Type B pancreatic cell (in vitro differentiated cells): ENCODE measurements around the gene MDH1. TPM values are rescaled to one million over a fixed set of nuclear protein-coding genes. Genes with fewer than 3 reads are reported as not detected.
"Not testable (repeated sequence)": the region's sequence is repeated elsewhere in the genome, so short reads cannot be mapped to it uniquely, and the experiment has no call there.

Experiments
- DNase-seq: peaks from one replicate; pipeline ENCODE4 v3.0.0; 2021; ENCODE audit warnings: mixed read lengths; ENCODE audit not compliant: unreplicated experiment; ENCODE audit errors: extremely low spot score
- H3K27ac Mint-ChIP-seq: 2 replicates; pipeline ENCODE4 v1.8.0; 2021; ENCODE audit warnings: mild to moderate bottlenecking, mixed read lengths
- H3K27me3 Mint-ChIP-seq: 2 replicates; pipeline ENCODE4 v1.8.0; 2021; ENCODE audit warnings: mixed read lengths
- H3K36me3 Mint-ChIP-seq: 2 replicates; pipeline ENCODE4 v1.8.0; 2021; ENCODE audit warnings: mixed read lengths
- H3K4me1 Mint-ChIP-seq: one replicate; pipeline ENCODE4 v1.8.0; 2021; ENCODE audit warnings: mixed read lengths; ENCODE audit not compliant: unreplicated experiment
- H3K4me3 Mint-ChIP-seq: 2 replicates; pipeline ENCODE4 v1.8.0; 2021; ENCODE audit warnings: mild to moderate bottlenecking, mixed read lengths
- H3K9me3 Mint-ChIP-seq: 2 replicates; pipeline ENCODE4 v1.8.0; 2021; ENCODE audit warnings: mixed read lengths
- total RNA-seq: library from RNA; stranded (reverse); gene quantifications from 2 replicates; pipeline ENCODE4 v1.2.1, GENCODE V29; 2021; ENCODE audit warnings: low replicate concordance
- TF ChIP-seq, protein P1 (sequence below): fragments of 200-600 bp; sonication (generic); conservative IDR thresholded peaks from 2 replicates; pipeline ENCODE4 v1.5.0; 2021; ENCODE audit warnings: antibody characterized with exemption, mild to moderate bottlenecking

The MDH1 gene
- total RNA-seq, 1 donor from 2014 or later, result 177 TPM

DNA sequence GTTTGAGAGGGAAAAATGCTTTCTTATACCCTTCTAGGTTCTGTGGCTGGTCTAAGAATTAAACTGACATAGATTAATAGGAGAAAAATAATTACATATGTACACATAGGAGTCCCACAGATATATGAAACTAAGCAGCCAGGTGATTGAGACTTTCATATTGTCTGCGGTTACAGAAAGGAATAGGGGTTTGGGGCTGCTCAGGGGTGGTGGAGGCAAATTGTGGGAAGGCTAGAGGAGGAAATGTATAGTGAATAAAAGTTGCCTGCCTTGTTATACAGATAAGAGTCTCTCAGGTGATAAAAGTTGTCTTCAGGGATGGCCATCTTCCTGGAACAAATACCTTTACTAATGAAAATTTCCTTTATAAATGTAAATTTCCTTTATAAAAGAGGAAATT is 28.6 kb downstream of the MDH1 start:
- peaks cover 5% of the 10 kb centered on the region for H3K9me3 Mint-ChIP-seq
- DNase-seq, result no peak
- TF ChIP-seq, protein P1, sequence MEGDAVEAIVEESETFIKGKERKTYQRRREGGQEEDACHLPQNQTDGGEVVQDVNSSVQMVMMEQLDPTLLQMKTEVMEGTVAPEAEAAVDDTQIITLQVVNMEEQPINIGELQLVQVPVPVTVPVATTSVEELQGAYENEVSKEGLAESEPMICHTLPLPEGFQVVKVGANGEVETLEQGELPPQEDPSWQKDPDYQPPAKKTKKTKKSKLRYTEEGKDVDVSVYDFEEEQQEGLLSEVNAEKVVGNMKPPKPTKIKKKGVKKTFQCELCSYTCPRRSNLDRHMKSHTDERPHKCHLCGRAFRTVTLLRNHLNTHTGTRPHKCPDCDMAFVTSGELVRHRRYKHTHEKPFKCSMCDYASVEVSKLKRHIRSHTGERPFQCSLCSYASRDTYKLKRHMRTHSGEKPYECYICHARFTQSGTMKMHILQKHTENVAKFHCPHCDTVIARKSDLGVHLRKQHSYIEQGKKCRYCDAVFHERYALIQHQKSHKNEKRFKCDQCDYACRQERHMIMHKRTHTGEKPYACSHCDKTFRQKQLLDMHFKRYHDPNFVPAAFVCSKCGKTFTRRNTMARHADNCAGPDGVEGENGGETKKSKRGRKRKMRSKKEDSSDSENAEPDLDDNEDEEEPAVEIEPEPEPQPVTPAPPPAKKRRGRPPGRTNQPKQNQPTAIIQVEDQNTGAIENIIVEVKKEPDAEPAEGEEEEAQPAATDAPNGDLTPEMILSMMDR, result no peak
- no peak overlapping the region for H3K27ac Mint-ChIP-seq
- H3K36me3 Mint-ChIP-seq, result peaks cover 4% of the 10 kb centered on the region
- H3K4me1 Mint-ChIP-seq, result peaks cover 14% of the 10 kb centered on the region
- no peak overlapping the region for H3K4me3 Mint-ChIP-seq
- H3K27me3 Mint-ChIP-seq, result no peaks in the 10 kb centered on the region

DNA sequence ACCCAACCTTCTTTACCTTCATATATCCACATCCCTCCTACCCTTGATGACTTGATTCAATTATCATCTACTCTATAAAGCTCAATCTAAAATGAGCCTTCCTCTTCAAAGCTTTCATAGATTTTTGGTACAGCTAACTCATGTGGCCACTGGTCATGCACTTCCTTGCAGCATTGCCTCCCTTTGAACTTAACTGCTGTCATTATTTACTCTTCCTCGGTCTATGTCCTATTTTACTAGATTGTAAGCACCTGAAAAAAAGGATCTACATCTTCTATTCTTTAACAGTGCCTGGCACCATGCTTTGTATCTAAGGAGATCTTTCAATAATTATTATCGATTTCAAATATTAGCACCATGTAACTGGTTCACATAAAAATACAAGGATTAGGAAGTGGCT is 30.6 kb downstream of the MDH1 start:
- H3K27me3 Mint-ChIP-seq, result no peaks in the 10 kb centered on the region
- no peak overlapping the region for H3K27ac Mint-ChIP-seq
- H3K9me3 Mint-ChIP-seq, result peaks cover 5% of the 10 kb centered on the region
- H3K4me1 Mint-ChIP-seq, result peaks cover 9% of the 10 kb centered on the region
- no peak for DNase-seq
- TF ChIP-seq, protein P1, result no peak
- H3K4me3 Mint-ChIP-seq, result no peak overlapping the region
- H3K36me3 Mint-ChIP-seq, result peaks cover 4% of the 10 kb centered on the region

DNA sequence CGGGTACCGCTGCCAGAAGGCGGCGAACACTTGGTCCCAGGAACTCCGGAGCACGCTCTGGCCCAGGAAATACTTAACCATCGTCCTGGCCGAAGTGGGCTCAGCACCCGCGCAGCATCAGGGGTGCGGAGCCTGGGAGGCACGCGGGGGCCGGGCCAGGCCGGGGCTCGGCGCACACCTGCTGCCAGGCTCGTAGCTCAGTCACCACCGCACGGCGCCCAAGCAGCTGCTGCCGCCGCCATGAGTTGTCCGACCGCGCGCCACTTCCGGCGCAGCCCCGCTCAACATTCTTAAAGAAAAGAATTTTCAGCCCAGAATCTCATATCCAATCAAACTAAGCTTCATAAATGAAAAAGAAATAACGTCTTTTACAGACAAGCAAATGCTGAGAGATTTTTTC is 34.0 kb downstream of the MDH1 start:
- Mint-ChIP-seq H3K27ac (no peak overlapping the region), H3K9me3 (peaks cover 5% of the 10 kb centered on the region), H3K4me1 (no peaks in the 10 kb centered on the region), H3K4me3 (no peak overlapping the region), H3K36me3 (peaks cover 4% of the 10 kb centered on the region), H3K27me3 (no peaks in the 10 kb centered on the region)
- TF ChIP-seq, protein P1, result no peak
- DNase-seq, result no peak

DNA sequence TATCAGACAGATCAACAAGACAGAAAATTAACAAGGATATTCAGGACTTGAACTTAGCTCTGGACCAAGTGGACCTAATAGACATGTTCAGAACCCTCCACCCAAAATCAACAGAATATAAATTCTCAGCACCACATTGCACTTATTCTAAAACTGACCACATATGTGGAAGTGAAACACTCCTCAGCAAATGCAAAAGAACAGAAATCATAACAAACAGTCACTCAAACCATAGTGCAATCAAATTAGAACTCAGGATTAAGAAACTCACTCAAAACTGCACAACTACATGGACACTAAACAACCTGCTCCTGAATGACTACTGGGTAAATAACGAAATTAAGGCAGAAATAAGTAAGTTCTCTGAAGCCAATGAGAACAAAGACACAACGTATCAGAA is 35.0 kb downstream of the MDH1 start:
- not testable (repeated sequence) for H3K9me3 Mint-ChIP-seq, H3K36me3 Mint-ChIP-seq, H3K27me3 Mint-ChIP-seq, DNase-seq, H3K4me1 Mint-ChIP-seq, H3K27ac Mint-ChIP-seq, H3K4me3 Mint-ChIP-seq

DNA sequence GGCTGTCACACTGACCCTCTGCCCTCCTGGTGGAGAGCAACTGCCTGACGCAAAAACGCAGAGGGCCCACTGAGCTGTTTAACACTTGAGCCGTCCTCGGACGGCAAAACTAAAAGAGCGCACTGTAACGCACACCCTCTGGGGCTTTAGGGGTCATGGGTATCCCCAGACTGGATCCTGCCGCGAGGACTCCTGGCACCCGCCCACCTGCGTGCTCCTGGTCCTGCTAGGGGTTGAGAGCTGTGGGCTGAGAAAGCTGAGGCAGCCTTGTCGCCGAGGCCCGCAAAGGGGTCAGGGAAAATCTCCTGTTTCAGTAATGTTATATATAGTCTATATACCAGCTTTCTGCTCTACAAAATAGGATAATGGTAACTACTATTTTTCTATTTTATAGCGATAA is 39.1 kb downstream of the MDH1 start:
- Mint-ChIP-seq H3K27ac (no peak overlapping the region), H3K27me3 (no peaks in the 10 kb centered on the region), H3K4me1 (no peaks in the 10 kb centered on the region), H3K36me3 (no peaks in the 10 kb centered on the region), H3K9me3 (peaks cover 4% of the 10 kb centered on the region), H3K4me3 (no peak overlapping the region)
- TF ChIP-seq, protein P1, result no peak
- no peak for DNase-seq

DNA sequence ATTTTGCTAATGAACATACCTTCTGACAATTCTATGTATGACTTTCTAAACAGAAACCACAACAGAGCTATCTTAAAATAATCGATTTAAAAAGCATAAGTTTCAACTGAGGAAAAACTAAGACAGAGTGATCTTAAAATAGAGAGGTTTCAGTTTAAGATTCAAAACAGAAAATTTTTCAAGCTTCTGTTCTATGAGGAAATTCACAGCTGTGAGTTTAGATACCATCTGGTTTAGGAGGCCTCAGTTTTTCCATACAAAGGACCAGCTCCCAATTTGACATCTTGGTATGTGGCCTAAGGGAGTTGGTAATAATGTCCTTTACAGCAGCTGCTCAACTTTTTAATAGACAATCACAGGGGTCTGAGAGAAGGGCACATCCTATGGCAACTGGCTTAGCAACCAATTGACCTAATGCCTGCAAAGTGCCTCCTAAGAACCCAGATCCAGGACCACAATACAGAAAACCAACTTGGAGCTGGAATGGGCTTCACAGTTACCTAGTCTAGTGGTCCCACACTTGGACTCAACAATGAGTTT is 39.7 kb downstream of the MDH1 start:
- no peak overlapping the region for H3K27ac Mint-ChIP-seq
- peaks cover 4% of the 10 kb centered on the region for H3K9me3 Mint-ChIP-seq
- TF ChIP-seq, protein P1, result no peak
- no peak for DNase-seq
- H3K4me1 Mint-ChIP-seq, result no peaks in the 10 kb centered on the region
- H3K27me3 Mint-ChIP-seq, result no peaks in the 10 kb centered on the region
- no peak overlapping the region for H3K4me3 Mint-ChIP-seq
- H3K36me3 Mint-ChIP-seq, result no peaks in the 10 kb centered on the region
